GM18861 (cell line): Measurements from ENCODE around the gene BACE1-AS.
"Not testable (repeated sequence)": the region's sequence is repeated elsewhere in the genome, so short reads cannot be mapped to it uniquely, and the experiment has no call there.

Experiments
- ATAC-seq: cut with Tn5 transposase; IDR thresholded peaks from one replicate; pipeline ENCODE4 v1.9.1; 2021; ENCODE audit not compliant: unreplicated experiment

BACE1-AS gene

GRCh38 chr11:117290809-117291396 lies at the start of gene BACE1-AS:
BACE1-AS (plus strand) TSS chr11:117291346.
- no peak for ATAC-seq

GRCh38 chr11:117248341-117248740 lies 42.8 kb upstream of the BACE1-AS start:
- no peak for ATAC-seq

- ATAC-seq: no peak
Measured at GRCh38 chr11:117249571-117249970, 41.6 kb upstream of the BACE1-AS start.

GRCh38 chr11:117251506-117251905 lies 39.6 kb upstream of the BACE1-AS start:
- no peak for ATAC-seq

GRCh38 chr11:117255966-117256365 lies 35.2 kb upstream of the BACE1-AS start:
- no peak for ATAC-seq

- ATAC-seq: no peak
Measured at GRCh38 chr11:117256573-117256972, 34.6 kb upstream of the BACE1-AS start.

- no peak for ATAC-seq
Measured at GRCh38 chr11:117258576-117258975, 32.6 kb upstream of the BACE1-AS start.

GRCh38 chr11:117259417-117259816 lies 31.7 kb upstream of the BACE1-AS start:
- ATAC-seq: no peak

- ATAC-seq: not testable (repeated sequence)
Measured at GRCh38 chr11:117264624-117265323, 26.4 kb upstream of the BACE1-AS start.

- ATAC-seq: no peak
Measured at GRCh38 chr11:117265745-117266144, 25.4 kb upstream of the BACE1-AS start.

GRCh38 chr11:117269856-117270255 lies 21.3 kb upstream of the BACE1-AS start:
- no peak for ATAC-seq

- no peak for ATAC-seq
Measured at GRCh38 chr11:117271208-117271607, 19.9 kb upstream of the BACE1-AS start.

GRCh38 chr11:117272175-117272574 lies 19.0 kb upstream of the BACE1-AS start:
- ATAC-seq: not testable (repeated sequence)

GRCh38 chr11:117273550-117274289 lies 17.4 kb upstream of the BACE1-AS start:
- no peak for ATAC-seq

GRCh38 chr11:117278347-117278746 lies 12.8 kb upstream of the BACE1-AS start:
- ATAC-seq: no peak

- ATAC-seq: no peak
Measured at GRCh38 chr11:117279711-117280376, 11.3 kb upstream of the BACE1-AS start.

GRCh38 chr11:117281159-117281558 lies 10.0 kb upstream of the BACE1-AS start:
- ATAC-seq: no peak

GRCh38 chr11:117281869-117282268 lies 9.3 kb upstream of the BACE1-AS start:
- no peak for ATAC-seq

GRCh38 chr11:117282956-117283355 lies 8.2 kb upstream of the BACE1-AS start:
- no peak for ATAC-seq

- no peak for ATAC-seq
Measured at GRCh38 chr11:117284053-117284452, 7.1 kb upstream of the BACE1-AS start.

- ATAC-seq: no peak
Measured at GRCh38 chr11:117286588-117286987, 4.6 kb upstream of the BACE1-AS start.
